Measurements from ENCODE around the gene TRIM2. TPM values are rescaled to one million over a fixed set of nuclear protein-coding genes. Genes with fewer than 3 reads are reported as not detected.

TRIM2 gene
- total RNA-seq, 2 donors from 2014 or later, result 120 to 151 TPM

- H3K27ac ChIP-seq, result no peak overlapping the region
- H3K27me3 ChIP-seq, result no peaks in the 10 kb centered on the region
- no peaks in the 10 kb centered on the region for H3K4me1 ChIP-seq
- DNase-seq, result no peak
- no peak for TF ChIP-seq CTCF (IDR thresholded peaks at IDR 0.05)
- H3K4me3 ChIP-seq, result no peak overlapping the region
- H3K9me3 ChIP-seq, result no peaks in the 10 kb centered on the region
- intact Hi-C loops (cut with DNase I), result no loop called here
- H3K9ac ChIP-seq (ENCODE audit: low read depth in 2 of 2, low read length in 2 of 2), result no peak overlapping the region
- H3K36me3 ChIP-seq, result no peaks in the 10 kb centered on the region
These were observed 162.8 kb downstream of the TRIM2 start for GRCh38 chr4:153367092-153367491.

- no peak for DNase-seq
- no peaks in the 10 kb centered on the region for H3K27me3 ChIP-seq
- no peak overlapping the region for H3K27ac ChIP-seq
- no peaks in the 10 kb centered on the region for H3K36me3 ChIP-seq
- intact Hi-C loops (cut with DNase I), result no loop called here
- no peak overlapping the region for H3K9ac ChIP-seq (ENCODE audit: low read depth in 2 of 2, low read length in 2 of 2)
- H3K4me3 ChIP-seq, result no peak overlapping the region
- H3K4me1 ChIP-seq, result no peaks in the 10 kb centered on the region
- TF ChIP-seq CTCF (IDR thresholded peaks at IDR 0.05), result no peak
- H3K9me3 ChIP-seq, result no peaks in the 10 kb centered on the region
These were observed 164.8 kb downstream of the TRIM2 start for GRCh38 chr4:153369021-153369420.

GRCh38 chr4:153371701-153372234 is 167.5 kb downstream of the TRIM2 start:
- Histone ChIP-seq H3K27me3 (no peaks in the 10 kb centered on the region), H3K27ac (no peak overlapping the region), H3K4me3 (no peak overlapping the region), H3K36me3 (no peaks in the 10 kb centered on the region), H3K4me1 (no peaks in the 10 kb centered on the region), H3K9ac (ENCODE audit: low read depth in 2 of 2, low read length in 2 of 2) (no peak overlapping the region), H3K9me3 (no peaks in the 10 kb centered on the region)
- no peak for DNase-seq
- no peak for TF ChIP-seq CTCF (IDR thresholded peaks at IDR 0.05)
- intact Hi-C loops (cut with DNase I), result no loop called here

- H3K4me1 ChIP-seq, result no peaks in the 10 kb centered on the region
- no peak for DNase-seq
- H3K9me3 ChIP-seq, result no peaks in the 10 kb centered on the region
- no peak overlapping the region for H3K4me3 ChIP-seq
- H3K36me3 ChIP-seq, result no peaks in the 10 kb centered on the region
- H3K27ac ChIP-seq, result no peak overlapping the region
- H3K9ac ChIP-seq (ENCODE audit: low read depth in 2 of 2, low read length in 2 of 2), result no peak overlapping the region
- no peaks in the 10 kb centered on the region for H3K27me3 ChIP-seq
- intact Hi-C loops (cut with DNase I), result no loop called here
- TF ChIP-seq CTCF (IDR thresholded peaks at IDR 0.05), result no peak
These were observed 168.8 kb downstream of the TRIM2 start for GRCh38 chr4:153372967-153373562.

GRCh38 chr4:153374442-153374841 is 170.2 kb downstream of the TRIM2 start:
- no peak for DNase-seq
- no peak for TF ChIP-seq CTCF (IDR thresholded peaks at IDR 0.05)
- Histone ChIP-seq H3K27ac (no peak overlapping the region), H3K9ac (ENCODE audit: low read depth in 2 of 2, low read length in 2 of 2) (no peak overlapping the region), H3K27me3 (no peaks in the 10 kb centered on the region), H3K4me3 (no peak overlapping the region), H3K9me3 (no peaks in the 10 kb centered on the region), H3K36me3 (no peaks in the 10 kb centered on the region), H3K4me1 (no peaks in the 10 kb centered on the region)
- intact Hi-C loops (cut with DNase I), result no loop called here

Measured in colonic mucosa (tissue), 4 donors.